HG03175 (cell line): ENCODE data around the gene RPS6KA2.

Experiments used
- ATAC-seq: cut with Tn5 transposase; IDR thresholded peaks from one replicate; pipeline ENCODE4 v1.9.1; 2021; ENCODE audit warnings: mild to moderate bottlenecking, moderate library complexity; ENCODE audit not compliant: unreplicated experiment

RPS6KA2 gene

GRCh38 chr6:166436195-166437139 is 190.6 kb downstream of the RPS6KA2 start:
- ATAC-seq, result no peak

GRCh38 chr6:166435574-166435973 is 191.5 kb downstream of the RPS6KA2 start:
- ATAC-seq, result no peak

GRCh38 chr6:166434336-166434735 is 192.7 kb downstream of the RPS6KA2 start:
- ATAC-seq, result no peak

GRCh38 chr6:166433096-166433495 is 194.0 kb downstream of the RPS6KA2 start:
- no peak for ATAC-seq

- ATAC-seq, result no peak
These were observed 196.8 kb downstream of the RPS6KA2 start for GRCh38 chr6:166430269-166430668.

- ATAC-seq, result no peak
These were observed 202.6 kb downstream of the RPS6KA2 start for GRCh38 chr6:166424431-166424830.

GRCh38 chr6:166423781-166424180 is 203.3 kb downstream of the RPS6KA2 start:
- no peak for ATAC-seq

- no peak for ATAC-seq
These were observed 203.9 kb downstream of the RPS6KA2 start for GRCh38 chr6:166423051-166423745.

GRCh38 chr6:166422201-166422940 is 204.7 kb downstream of the RPS6KA2 start:
- ATAC-seq, result no peak

GRCh38 chr6:166420351-166420750 is 206.7 kb downstream of the RPS6KA2 start:
- ATAC-seq, result no peak

GRCh38 chr6:166419717-166420116 is 207.3 kb downstream of the RPS6KA2 start:
- peak; percentile 7 for ATAC-seq

- peak; percentile 94 for ATAC-seq
These were observed 207.8 kb downstream of the RPS6KA2 start for GRCh38 chr6:166419286-166419685.

GRCh38 chr6:166418691-166419143 is 208.3 kb downstream of the RPS6KA2 start:
- ATAC-seq, result no peak

GRCh38 chr6:166417285-166417691 is 209.8 kb downstream of the RPS6KA2 start:
- peak; percentile 72 for ATAC-seq

GRCh38 chr6:166415833-166416347 is 211.2 kb downstream of the RPS6KA2 start:
- no peak for ATAC-seq

GRCh38 chr6:166415306-166415705 is 211.7 kb downstream of the RPS6KA2 start:
- ATAC-seq, result no peak

- no peak for ATAC-seq
These were observed 213.5 kb downstream of the RPS6KA2 start for GRCh38 chr6:166413491-166413951.

- no peak for ATAC-seq
These were observed 214.1 kb downstream of the RPS6KA2 start for GRCh38 chr6:166412911-166413384.

- ATAC-seq, result no peak
These were observed 214.7 kb downstream of the RPS6KA2 start for GRCh38 chr6:166412156-166412910.

GRCh38 chr6:166411721-166412151 is 215.3 kb downstream of the RPS6KA2 start:
- ATAC-seq, result no peak
